ENCODE data around the gene PCSK7.

GRCh38 chr11:117195761-117196160 is 36.1 kb downstream of the PCSK7 start:
- TF ChIP-seq ZNF114 (tag by site-specific recombination; IDR thresholded peaks at IDR 0.05) (no peak), ZNF157 (tag by site-specific recombination; IDR thresholded peaks at IDR 0.05) (no peak), RBAK (tag by site-specific recombination; IDR thresholded peaks at IDR 0.05) (no peak), YY1 (tag by site-specific recombination; IDR thresholded peaks at IDR 0.05) (no peak), ZSCAN4 (tag by site-specific recombination; IDR thresholded peaks at IDR 0.05) (no peak), ZBTB26 (tag by site-specific recombination; optimal IDR thresholded peaks at IDR 0.05) (no peak), CTCF (tag by site-specific recombination; IDR thresholded peaks at IDR 0.05) (no peak), ZNF76 (tag by site-specific recombination; IDR thresholded peaks at IDR 0.05; ENCODE audit: borderline replicate concordance, low read depth) (no peak), KLF16 (tag by site-specific recombination; IDR thresholded peaks at IDR 0.05) (no peak), ZNF707 (tag by site-specific recombination; IDR thresholded peaks at IDR 0.05) (no peak), ZNF654 (tag by site-specific recombination; IDR thresholded peaks at IDR 0.05; ENCODE audit: low read depth) (no peak), ZNF302 (tag by site-specific recombination; IDR thresholded peaks at IDR 0.05; ENCODE audit: low read depth) (no peak), ZNF785 (tag by site-specific recombination; IDR thresholded peaks at IDR 0.05) (no peak)

All from HEK293 (cell line).